ENCODE measurements around the gene NDE1. TPM values are rescaled to one million over a fixed set of nuclear protein-coding genes. Genes with fewer than 3 reads are reported as not detected.

NDE1 gene
- polyA plus RNA-seq, 1 donor (not counting 4 experiments of a cell fraction or from before 2014, with no cell fraction given), result 37.8 TPM

DNA sequence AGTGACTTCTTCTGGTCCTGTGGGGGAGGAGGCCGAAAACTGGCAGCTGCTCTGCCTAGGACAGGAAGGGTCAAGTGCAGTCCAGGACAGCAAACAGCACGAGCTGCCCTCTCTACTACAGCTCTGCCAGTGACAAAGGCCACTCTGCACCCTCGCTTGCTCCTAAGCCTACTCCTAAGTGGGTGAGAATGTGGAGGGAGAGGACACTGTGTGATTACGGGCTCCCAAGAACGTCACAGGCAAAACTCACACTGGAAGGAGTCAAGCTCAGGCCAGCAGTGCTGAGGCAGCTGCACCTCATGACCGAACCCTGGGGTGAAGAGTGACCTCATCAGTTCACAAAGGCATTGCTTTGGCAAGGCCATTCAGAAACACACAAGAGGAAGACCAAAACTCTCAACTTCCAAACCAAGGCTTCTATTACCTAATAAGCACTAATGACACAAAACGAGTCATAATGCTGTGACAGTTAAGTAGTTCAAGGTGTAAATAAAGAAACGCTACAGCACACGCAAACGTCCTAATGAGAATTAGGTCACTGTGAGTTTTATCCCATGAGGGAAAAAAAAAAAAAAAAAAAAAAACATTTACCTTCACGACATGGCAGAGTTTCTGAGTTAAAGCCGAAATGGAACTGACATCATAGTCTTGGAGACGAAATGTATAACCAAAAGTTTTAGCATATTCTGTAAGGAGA lies 42.2 kb upstream of the NDE1 start:
- Histone ChIP-seq H3K9me1 (ENCODE audit: control insufficient read depth, extremely low read depth, insufficient read depth, low read length) (no peaks in the 10 kb centered on the region), H3K27me3 (ENCODE audit: control insufficient read depth, extremely low read depth, insufficient read depth, low read length) (no peaks in the 10 kb centered on the region), H3K9ac (ENCODE audit: control insufficient read depth, extremely low read depth, insufficient read depth, low read length) (no peak overlapping the region), H3K79me2 (ENCODE audit: control insufficient read depth, insufficient read depth, low read length) (no peaks in the 10 kb centered on the region), H3K4me1 (ENCODE audit: control insufficient read depth, extremely low read depth, insufficient read depth, low read length) (peaks cover 14% of the 10 kb centered on the region), H2AFZ (ENCODE audit: control insufficient read depth, low read length) (no peak overlapping the region), H3K36me3 (ENCODE audit: control insufficient read depth in 2 of 2, extremely low read depth in 1 of 2, insufficient read depth in 2 of 2, low read length in 2 of 2) (peaks cover 18 to 39% of the 10 kb centered on the region in 2 experiments), H3K27ac (ENCODE audit: control insufficient read depth, insufficient read depth, low read length) (no peak overlapping the region), H4K20me1 (ENCODE audit: control insufficient read depth, extremely low read depth, insufficient read depth, low read length) (no peaks in the 10 kb centered on the region), H3K9me3 (ENCODE audit: control insufficient read depth, low read depth, low read length) (no peaks in the 10 kb centered on the region), H3K4me3 (ENCODE audit: control insufficient read depth in 2 of 3, extremely low read depth in 1 of 3, insufficient read depth in 2 of 3, low read depth in 1 of 3, low read length in 3 of 3) (no peak overlapping the region), H3K4me2 (ENCODE audit: control insufficient read depth, extremely low read depth, insufficient read depth, low read depth, low read length) (no peak overlapping the region)
- FAIRE-seq (no peak), DNase-seq (ENCODE audit: low read depth, low spot score) (no peak)
- dilution Hi-C loops (cut with MboI; ENCODE audit: extremely low pct_ligation_motif_present, low sequenced_read_pairs), result no loop called here
- TF ChIP-seq EZH2 (IDR thresholded peaks at IDR 0.05; ENCODE audit: low read length), result no peak
- no peak for TF ChIP-seq CTCF (optimal IDR thresholded peaks at IDR 0.05 in 1 of 3, IDR thresholded peaks at IDR 0.05 in 1 of 3, conservative IDR thresholded peaks at IDR 0.05 in 1 of 3; ENCODE audit: extremely low read depth in 1 of 3, insufficient read depth in 2 of 3, low read length in 3 of 3)

GRCh38 chr16:15608398-15609285 lies 41.4 kb upstream of the NDE1 start:
- no peak overlapping the region for H3K27ac ChIP-seq (ENCODE audit: control insufficient read depth, insufficient read depth, low read length)

More at GRCh38 chr16:15608398-15609285, 41.4 kb upstream of the NDE1 start:
- no peak overlapping the region for H3K9ac ChIP-seq (ENCODE audit: control insufficient read depth, extremely low read depth, insufficient read depth, low read length)
- H3K4me2 ChIP-seq (ENCODE audit: control insufficient read depth, extremely low read depth, insufficient read depth, low read depth, low read length), result no peak overlapping the region
- H4K20me1 ChIP-seq (ENCODE audit: control insufficient read depth, extremely low read depth, insufficient read depth, low read length), result no peaks in the 10 kb centered on the region
- H3K9me3 ChIP-seq (ENCODE audit: control insufficient read depth, low read depth, low read length), result no peaks in the 10 kb centered on the region
- H2AFZ ChIP-seq (ENCODE audit: control insufficient read depth, low read length), result no peak overlapping the region
- no peak overlapping the region for H3K4me3 ChIP-seq (ENCODE audit: control insufficient read depth in 2 of 3, extremely low read depth in 1 of 3, insufficient read depth in 2 of 3, low read depth in 1 of 3, low read length in 3 of 3)
- FAIRE-seq, result no peak
- dilution Hi-C loops (cut with MboI; ENCODE audit: extremely low pct_ligation_motif_present, low sequenced_read_pairs), result no loop called here
- no peaks in the 10 kb centered on the region for H3K79me2 ChIP-seq (ENCODE audit: control insufficient read depth, insufficient read depth, low read length)
- H3K4me1 ChIP-seq (ENCODE audit: control insufficient read depth, extremely low read depth, insufficient read depth, low read length), result peaks cover 15% of the 10 kb centered on the region
- DNase-seq (ENCODE audit: low read depth, low spot score), result no peak
- H3K9me1 ChIP-seq (ENCODE audit: control insufficient read depth, extremely low read depth, insufficient read depth, low read length), result no peaks in the 10 kb centered on the region
- peaks cover 17 to 38% of the 10 kb centered on the region in 2 experiments for H3K36me3 ChIP-seq (ENCODE audit: control insufficient read depth in 2 of 2, extremely low read depth in 1 of 2, insufficient read depth in 2 of 2, low read length in 2 of 2)
- TF ChIP-seq EZH2 (IDR thresholded peaks at IDR 0.05; ENCODE audit: low read length) (no peak), CTCF (optimal IDR thresholded peaks at IDR 0.05 in 1 of 3, IDR thresholded peaks at IDR 0.05 in 1 of 3, conservative IDR thresholded peaks at IDR 0.05 in 1 of 3; ENCODE audit: extremely low read depth in 1 of 3, insufficient read depth in 2 of 3, low read length in 3 of 3) (no peak)
- H3K27me3 ChIP-seq (ENCODE audit: control insufficient read depth, extremely low read depth, insufficient read depth, low read length), result no peaks in the 10 kb centered on the region

All from keratinocyte (primary cell).